K562 (cell line): ENCODE results near the gene CTDSPL. TPM values are rescaled to one million over a fixed set of nuclear protein-coding genes. Genes with fewer than 3 reads are reported as not detected.

ENCODE experiments used
- CEBPB ChIP-seq: fragments of 450-650 bp; IDR thresholded peaks from 2 replicates; pipeline ENCODE4 v1.6.1; 2016; ENCODE audit warnings: missing genetic modification characterization, missing compliant biosample characterization
- CEBPG ChIP-seq, 3 experiments: fragments of 200-800 bp in 1 of 3; sonication (Bioruptor generic) in 1 of 3; sonication (generic) in 1 of 3; formaldehyde crosslinking in 1 of 3; IDR thresholded peaks in 2 of 3; conservative IDR thresholded peaks in 1 of 3; 2 replicates each; pipeline versions ENCODE4 v1.6.1 to v1.8.0; 2016 to 2022; ENCODE audit warnings: missing compliant biosample characterization in 2 of 3, missing genetic modification characterization in 2 of 3, mild to moderate bottlenecking in 1 of 3, missing genetic modification reagents in 1 of 3
- RFX5 ChIP-seq: IDR thresholded peaks from 2 replicates; pipeline ENCODE4 v1.6.1; 2011; ENCODE audit warnings: low read depth, mild to moderate bottlenecking, improper control_type of control experiment, low read length
- ZBTB43 ChIP-seq: sonication (generic); formaldehyde crosslinking; IDR thresholded peaks from 2 replicates; pipeline ENCODE4 v1.8.0; 2023; ENCODE audit warnings: mild to moderate bottlenecking, missing genetic modification reagents
- ZNF609 ChIP-seq: sonication (generic); formaldehyde crosslinking; IDR thresholded peaks from 2 replicates; pipeline ENCODE4 v1.8.1; 2023; ENCODE audit warnings: missing genetic modification reagents, mild to moderate bottlenecking, borderline replicate concordance
- polyA plus RNA-seq, 8 experiments: library from polyadenylated mRNA; depleted of rRNA in 4 of 8; stranded (reverse) in 5 of 8; unstranded in 3 of 8; fragments of >200 nt; fragmentation: Nextera tagmentation in 2 of 8; fragmentation: Illumina TruSeq in 1 of 8; extraction: Ambion mirVana in 2 of 8; extraction: Trizol in 1 of 8; gene quantifications; 2 replicates each; pipeline versions ENCODE4 v1.2.1 to v1.2.3, GENCODE V29; 2011 to 2014; ENCODE audit warnings: inconsistent platforms in 1 of 8, missing spikeins in 1 of 8
- total RNA-seq, 7 experiments: library from RNA; depleted of rRNA in 6 of 7; stranded (reverse); fragments of >200 nt in 6 of 7; fragmentation: Illumina TruSeq in 2 of 7; extraction: Trizol in 2 of 7; gene quantifications; 2 replicates each; pipeline versions ENCODE4 v1.2.1 to v1.2.3, GENCODE V29; 2011 to 2021; ENCODE audit warnings: low replicate concordance in 1 of 7

CTDSPL gene
- total and polyA plus RNA-seq, 9 of the 15 experiments (the other 6 are each of a cell fraction or from before 2014, with no cell fraction given): 5.1 to 19.3 (median 11.3) TPM

- no peak for TF ChIP-seq CEBPG (CRISPR knock-in tag; IDR thresholded peaks at IDR 0.05)
- TF ChIP-seq CEBPG (tag; conservative IDR thresholded peaks at IDR 0.05 in 1 of 2, IDR thresholded peaks at IDR 0.05 in 1 of 2): no peak
- TF ChIP-seq ZNF609 (CRISPR knock-in tag): no peak
- no peak for TF ChIP-seq RFX5
- no peak for TF ChIP-seq CEBPB (tag)
- no peak for TF ChIP-seq ZBTB43 (CRISPR knock-in tag)
These were observed 153.8 kb downstream of the CTDSPL start (continued) for GRCh38 chr3:38015485-38015884.
